Body of pancreas (tissue), 4 donors: ENCODE measurements around the gene ALDH1A2.

ENCODE experiments used
- CTCF ChIP-seq, 7 experiments: fragments of 450-650 bp in 4 of 7; fragments of 200-600 bp in 3 of 7; sonication (generic) in 3 of 7; IDR thresholded peaks; one replicate each; pipeline ENCODE4 v1.5.1; 2016 to 2019; ENCODE audit warnings: antibody characterized with exemption in 7 of 7
- POLR2A ChIP-seq, 3 donors: fragments of 450-650 bp; IDR thresholded peaks; one replicate each; pipeline ENCODE4 v1.6.1; 2016; ENCODE audit warnings: antibody characterized with exemption in 3 of 3, mild to moderate bottlenecking in 2 of 3

- TF ChIP-seq CTCF (IDR thresholded peaks at IDR 0.05) (peak in 1 of 7 experiments; percentile 6), POLR2A (IDR thresholded peaks at IDR 0.05) (no peak)
These were observed 9.5 kb downstream of the ALDH1A2 start for GRCh38 chr15:58056015-58056414.
